Breast epithelium (tissue), 4 donors: Measurements from ENCODE around the gene TMEM86A. TPM values are rescaled to one million over a fixed set of nuclear protein-coding genes. Genes with fewer than 3 reads are reported as not detected.
A peak's percentile ranks its signal among the peaks of the same experiment; 100 is the strongest.

Experiments used
- DNase-seq, 2 donors: peaks; one replicate each; pipeline ENCODE4 v3.0.0-alpha.2; 2019; ENCODE audit warnings: low spot score in 2 of 2
- H3K27ac ChIP-seq, 2 donors: fragments of 200-600 bp; sonication (generic) in 1 of 2; one replicate each; pipeline ENCODE4 v1.5.1; 2016 to 2019; ENCODE audit warnings: mild to moderate bottlenecking in 1 of 2
- H3K27me3 ChIP-seq, 2 donors: fragments of 200-600 bp; sonication (generic) in 1 of 2; one replicate each; pipeline versions ENCODE4 v1.5.1 to v1.6.0; 2017 to 2019; ENCODE audit warnings: control low read depth in 1 of 2, mild to moderate bottlenecking in 1 of 2
- H3K36me3 ChIP-seq: fragments of 200-600 bp; one replicate; pipeline ENCODE4 v1.5.1; 2019
- H3K4me1 ChIP-seq, 2 donors: fragments of 200-600 bp; sonication (generic); one replicate each; pipeline ENCODE4 v1.5.1; 2016 to 2019; ENCODE audit warnings: control low read depth in 1 of 2
- H3K4me3 ChIP-seq, 3 donors: fragments of 200-600 bp; sonication (generic); 1 replicate in 2 of 3; 2 replicates in 1 of 3; pipeline ENCODE4 v1.5.1; 2016 to 2019; ENCODE audit warnings: mild to moderate bottlenecking in 3 of 3, moderate library complexity in 2 of 3
- H3K9me3 ChIP-seq, 2 donors: fragments of 200-600 bp; sonication (generic) in 1 of 2; one replicate each; pipeline ENCODE4 v1.5.1; 2016 to 2019; ENCODE audit warnings: control low read depth in 1 of 2
- POLR2A ChIP-seq: fragments of 450-650 bp; IDR thresholded peaks from one replicate; pipeline ENCODE4 v1.6.1; 2016; ENCODE audit warnings: antibody characterized with exemption, mild to moderate bottlenecking, moderate library complexity
- POLR2AphosphoS5 ChIP-seq, 3 donors: sonication (generic); formaldehyde crosslinking; IDR thresholded peaks; one replicate each; pipeline ENCODE4 v1.6.1; 2017; ENCODE audit warnings: antibody characterized with exemption in 3 of 3
- intact Hi-C: fragments of 100-400 bp; cut with DNase I; formaldehyde crosslinking; loops from one replicate; pipeline ENCODE4 v1.15.1; 2023; ENCODE audit warnings: low total_unique reads
- total RNA-seq, 3 donors: library from RNA; depleted of rRNA; stranded (reverse); fragments of >200 nt; gene quantifications; one replicate each; pipeline ENCODE4 v1.1.0, GENCODE V29; 2016
- TF ChIP-seq, protein P1 (sequence below), 3 donors: fragments of 450-650 bp; IDR thresholded peaks; one replicate each; pipeline ENCODE4 v1.5.1; 2016 to 2017; ENCODE audit warnings: antibody characterized with exemption in 3 of 3, mild to moderate bottlenecking in 3 of 3, moderate library complexity in 3 of 3

The TMEM86A gene
- total RNA-seq, 3 donors from 2014 or later = 9.9 to 16.7 (median 12.7) TPM

- Histone ChIP-seq H3K27ac (peak overlapping the region in 1 of 2 donors; percentile 12), H3K9me3 (no peaks in the 10 kb centered on the region), H3K27me3 (no peaks in the 10 kb centered on the region), H3K36me3 (no peaks in the 10 kb centered on the region), H3K4me1 (peaks cover 7 to 18% of the 10 kb centered on the region in 2 donors), H3K4me3 (no peak overlapping the region)
- intact Hi-C loops = no loop called here
- DNase-seq = no peak
- TF ChIP-seq, protein P1, sequence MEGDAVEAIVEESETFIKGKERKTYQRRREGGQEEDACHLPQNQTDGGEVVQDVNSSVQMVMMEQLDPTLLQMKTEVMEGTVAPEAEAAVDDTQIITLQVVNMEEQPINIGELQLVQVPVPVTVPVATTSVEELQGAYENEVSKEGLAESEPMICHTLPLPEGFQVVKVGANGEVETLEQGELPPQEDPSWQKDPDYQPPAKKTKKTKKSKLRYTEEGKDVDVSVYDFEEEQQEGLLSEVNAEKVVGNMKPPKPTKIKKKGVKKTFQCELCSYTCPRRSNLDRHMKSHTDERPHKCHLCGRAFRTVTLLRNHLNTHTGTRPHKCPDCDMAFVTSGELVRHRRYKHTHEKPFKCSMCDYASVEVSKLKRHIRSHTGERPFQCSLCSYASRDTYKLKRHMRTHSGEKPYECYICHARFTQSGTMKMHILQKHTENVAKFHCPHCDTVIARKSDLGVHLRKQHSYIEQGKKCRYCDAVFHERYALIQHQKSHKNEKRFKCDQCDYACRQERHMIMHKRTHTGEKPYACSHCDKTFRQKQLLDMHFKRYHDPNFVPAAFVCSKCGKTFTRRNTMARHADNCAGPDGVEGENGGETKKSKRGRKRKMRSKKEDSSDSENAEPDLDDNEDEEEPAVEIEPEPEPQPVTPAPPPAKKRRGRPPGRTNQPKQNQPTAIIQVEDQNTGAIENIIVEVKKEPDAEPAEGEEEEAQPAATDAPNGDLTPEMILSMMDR (IDR thresholded peaks at IDR 0.05) = no peak
- TF ChIP-seq POLR2AphosphoS5 (IDR thresholded peaks at IDR 0.05) (no peak), POLR2A (no peak)
Measured at GRCh38 chr11:18696638-18697225, 1.8 kb upstream of the TMEM86A start.

- peak overlapping the region in 1 of 2 donors; percentile 95 for H3K27ac ChIP-seq
- peak in 1 of 2 donors; percentile 1 for DNase-seq
- H3K9me3 ChIP-seq = no peaks in the 10 kb centered on the region
- no peaks in the 10 kb centered on the region for H3K36me3 ChIP-seq
- H3K4me1 ChIP-seq = peaks cover 7 to 18% of the 10 kb centered on the region in 2 donors
- no peak overlapping the region for H3K4me3 ChIP-seq
- intact Hi-C loops = no loop called here
- TF ChIP-seq, protein P1 (IDR thresholded peaks at IDR 0.05) = no peak
- TF ChIP-seq POLR2AphosphoS5 (IDR thresholded peaks at IDR 0.05) (no peak), POLR2A (no peak)
- no peaks in the 10 kb centered on the region for H3K27me3 ChIP-seq
Measured at GRCh38 chr11:18697576-18697975, 1.0 kb upstream of the TMEM86A start.

GRCh38 chr11:18699269-18699596, 654 bp downstream of the TMEM86A start:
- TF ChIP-seq POLR2AphosphoS5 (IDR thresholded peaks at IDR 0.05) = peak in 1 of 3 donors; percentile 1
- TF ChIP-seq, protein P1 (IDR thresholded peaks at IDR 0.05) = no peak
- intact Hi-C loops = no loop called here
- DNase-seq = peak in 1 of 2 donors; percentile 52
- H3K9me3 ChIP-seq = no peaks in the 10 kb centered on the region
- H3K36me3 ChIP-seq = no peaks in the 10 kb centered on the region
- peak overlapping the region; percentile 75 to 96 (median 77) for H3K4me3 ChIP-seq
- peak overlapping the region; percentile 87 to 95 for H3K27ac ChIP-seq
- H3K4me1 ChIP-seq = peaks cover 7 to 18% of the 10 kb centered on the region in 2 donors
- H3K27me3 ChIP-seq = no peaks in the 10 kb centered on the region

DNA sequence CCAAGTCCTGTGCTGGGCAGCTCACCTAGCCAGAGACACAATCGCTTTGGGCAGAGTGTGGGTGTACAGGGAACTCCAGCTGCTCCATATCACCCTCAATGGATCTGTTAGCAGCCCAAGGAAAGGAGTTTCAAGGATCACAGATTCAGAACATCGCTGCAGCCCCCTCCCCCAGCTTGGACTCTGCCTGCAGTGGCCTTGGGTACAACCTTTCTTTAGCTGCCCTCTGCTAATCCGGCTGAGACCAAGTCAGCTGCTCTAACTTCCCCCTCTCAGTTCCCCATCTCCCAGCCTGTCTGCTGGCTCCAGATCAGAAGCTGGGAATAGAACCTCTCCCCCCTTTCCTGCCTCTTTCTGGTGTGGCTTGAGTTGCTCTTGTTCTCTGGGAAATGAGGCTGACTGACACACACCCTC, 1.3 kb downstream of the TMEM86A start:
- TF ChIP-seq POLR2A (no peak), POLR2AphosphoS5 (IDR thresholded peaks at IDR 0.05) (no peak)
- TF ChIP-seq, protein P1 (IDR thresholded peaks at IDR 0.05) = no peak
- no peak for DNase-seq
- no peaks in the 10 kb centered on the region for H3K27me3 ChIP-seq
- intact Hi-C loops = no loop called here
- H3K4me3 ChIP-seq = peak overlapping the region; percentile 75 to 96 (median 77)
- H3K9me3 ChIP-seq = no peaks in the 10 kb centered on the region
- H3K36me3 ChIP-seq = no peaks in the 10 kb centered on the region
- peak overlapping the region; percentile 87 to 95 for H3K27ac ChIP-seq
- peaks cover 7 to 18% of the 10 kb centered on the region in 2 donors for H3K4me1 ChIP-seq

DNA sequence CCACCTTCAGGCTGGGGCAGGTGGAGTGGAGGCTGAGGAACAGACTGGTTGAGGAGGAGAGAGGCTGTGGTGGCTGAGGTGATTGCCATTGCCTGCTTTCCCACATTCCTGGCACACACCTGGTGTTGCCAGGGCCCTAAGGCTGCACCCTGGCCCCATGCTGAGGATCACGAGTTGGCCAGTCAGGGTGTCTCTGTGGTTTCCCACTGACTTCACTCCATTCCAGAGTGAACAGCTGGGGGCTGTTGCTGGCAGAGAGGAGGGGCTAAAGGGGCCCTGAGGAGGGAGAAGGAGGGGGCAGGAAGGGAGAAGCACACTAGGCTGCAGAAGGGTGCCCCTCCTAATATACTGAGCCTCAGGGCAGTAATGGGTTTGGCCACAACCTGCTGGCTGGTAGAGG, 1.8 kb downstream of the TMEM86A start:
- Histone ChIP-seq H3K9me3 (no peaks in the 10 kb centered on the region), H3K4me3 (peak overlapping the region in 1 of 3 donors; percentile 96), H3K36me3 (no peaks in the 10 kb centered on the region), H3K27me3 (no peaks in the 10 kb centered on the region), H3K4me1 (peaks cover 7 to 18% of the 10 kb centered on the region in 2 donors), H3K27ac (peak overlapping the region; percentile 87 to 95)
- TF ChIP-seq, protein P1 (IDR thresholded peaks at IDR 0.05) = no peak
- no peak for TF ChIP-seq POLR2A
- TF ChIP-seq POLR2AphosphoS5 (IDR thresholded peaks at IDR 0.05) = peak in 1 of 3 donors; percentile 64
- peak; percentile 53 to 82 for DNase-seq
- intact Hi-C loops = no loop called here
